ENCODE data around the gene TUBGCP3.

The TUBGCP3 gene

DNA sequence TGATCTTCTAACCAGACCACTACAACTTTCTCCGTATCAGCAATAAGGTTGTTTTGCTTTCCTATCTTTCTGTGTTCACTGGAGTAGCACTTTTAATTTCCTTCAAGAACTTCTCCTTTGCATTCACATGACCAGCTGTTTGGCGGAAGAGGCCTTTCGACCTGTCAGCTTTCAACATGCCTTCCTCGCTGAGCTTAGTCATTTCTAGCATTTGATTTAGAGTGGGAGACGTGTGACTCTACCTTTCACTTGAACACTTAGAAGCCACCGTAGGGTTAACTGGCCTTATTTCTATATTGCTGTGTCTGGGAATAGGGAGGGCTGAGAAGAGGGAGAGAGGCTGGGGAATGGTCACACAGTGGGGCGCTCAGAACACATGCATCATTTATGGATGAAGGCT, 104.7 kb downstream of the TUBGCP3 start:
- no peak for DNase-seq (ENCODE audit: low read depth)
- no peak overlapping the region for H3K4me3 ChIP-seq (replicated peaks; ENCODE audit: low read depth, low read length)
- TF ChIP-seq CTCF (IDR thresholded peaks at IDR 0.05; ENCODE audit: low read length, missing control alignments), result no peak

- DNase-seq (ENCODE audit: low read depth), result no peak
- H3K4me3 ChIP-seq (replicated peaks; ENCODE audit: low read depth, low read length), result no peak overlapping the region
- no peak for TF ChIP-seq CTCF (IDR thresholded peaks at IDR 0.05; ENCODE audit: low read length, missing control alignments)
These were observed 106.5 kb downstream of the TUBGCP3 start for GRCh38 chr13:112481458-112481857.

DNA sequence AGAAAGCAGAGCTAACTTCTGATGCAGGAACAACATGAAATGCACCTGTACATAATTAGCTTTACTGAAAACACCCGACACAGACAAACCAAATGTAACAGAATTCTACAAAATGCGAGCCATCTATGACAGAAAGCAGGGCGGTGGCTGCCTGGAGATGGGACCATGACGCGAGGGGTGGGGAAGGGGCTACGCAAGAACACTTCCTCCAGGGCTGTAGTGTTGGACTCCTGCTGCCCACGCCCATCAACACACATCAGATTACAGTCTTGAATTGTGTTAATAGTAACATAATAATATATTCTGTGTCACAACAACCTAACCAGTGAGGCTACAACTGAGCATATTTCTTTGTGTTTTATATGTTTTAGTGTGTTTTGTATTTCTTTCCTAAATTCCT, 108.6 kb downstream of the TUBGCP3 start:
- no peak overlapping the region for H3K4me3 ChIP-seq (replicated peaks; ENCODE audit: low read depth, low read length)
- DNase-seq (ENCODE audit: low read depth), result no peak
- no peak for TF ChIP-seq CTCF (IDR thresholded peaks at IDR 0.05; ENCODE audit: low read length, missing control alignments)

GRCh38 chr13:112477070-112477619, 110.8 kb downstream of the TUBGCP3 start:
- DNase-seq (ENCODE audit: low read depth), result no peak
- no peak for TF ChIP-seq CTCF (IDR thresholded peaks at IDR 0.05; ENCODE audit: low read length, missing control alignments)

GRCh38 chr13:112475889-112476288, 112.1 kb downstream of the TUBGCP3 start:
- DNase-seq (ENCODE audit: low read depth), result no peak
- H3K4me3 ChIP-seq (replicated peaks; ENCODE audit: low read depth, low read length), result no peak overlapping the region
- TF ChIP-seq CTCF (IDR thresholded peaks at IDR 0.05; ENCODE audit: low read length, missing control alignments), result no peak

More at GRCh38 chr13:112477070-112477619, 110.8 kb downstream of the TUBGCP3 start:
- H3K4me3 ChIP-seq (replicated peaks; ENCODE audit: low read depth, low read length), result no peak overlapping the region

DNA sequence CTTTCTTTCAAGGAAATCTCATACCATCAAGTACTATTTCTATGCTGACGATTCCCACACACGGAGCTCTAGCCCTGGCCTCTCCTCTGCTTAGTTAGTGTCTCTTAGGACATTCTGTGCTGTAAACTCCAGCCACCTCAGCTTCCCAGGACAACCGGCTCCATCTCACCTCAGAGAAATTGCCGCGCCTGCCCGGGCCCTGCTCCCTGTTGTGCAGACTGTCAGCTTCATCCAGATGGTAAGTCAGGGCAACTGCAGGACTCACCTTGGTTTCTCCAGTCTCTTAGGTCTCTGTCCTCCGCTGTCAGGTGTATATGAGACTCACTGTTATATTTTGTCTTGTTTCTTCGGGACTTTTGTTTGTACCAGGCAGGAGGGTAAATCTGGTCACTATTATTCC, 113.1 kb downstream of the TUBGCP3 start:
- no peak for DNase-seq (ENCODE audit: low read depth)
- no peak overlapping the region for H3K4me3 ChIP-seq (replicated peaks; ENCODE audit: low read depth, low read length)
- no peak for TF ChIP-seq CTCF (IDR thresholded peaks at IDR 0.05; ENCODE audit: low read length, missing control alignments)

DNA sequence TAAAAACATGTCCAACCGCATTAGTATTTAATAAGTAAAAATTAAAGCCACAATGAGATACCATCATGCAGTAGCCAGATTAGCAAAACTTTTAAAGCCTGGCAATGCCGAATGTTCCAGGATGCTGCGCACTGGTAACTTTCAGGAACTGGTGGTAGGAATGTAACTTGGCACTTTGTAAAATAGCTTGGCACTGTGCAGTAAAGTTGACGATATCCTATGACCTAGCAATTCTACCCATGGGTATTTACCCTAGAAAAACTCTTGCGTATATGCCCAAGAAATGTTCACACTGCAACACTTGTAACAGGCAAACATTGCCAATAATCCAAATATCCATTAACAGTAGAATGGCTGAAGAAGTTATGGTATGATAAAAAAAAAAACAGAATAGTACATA, 114.1 kb downstream of the TUBGCP3 start:
- H3K4me3 ChIP-seq (replicated peaks; ENCODE audit: low read depth, low read length), result no peak overlapping the region
- no peak for TF ChIP-seq CTCF (IDR thresholded peaks at IDR 0.05; ENCODE audit: low read length, missing control alignments)
- DNase-seq (ENCODE audit: low read depth), result no peak
